GM12878 (cell line): Measurements from ENCODE around the gene ADAMTS17. TPM values are rescaled to one million over a fixed set of nuclear protein-coding genes. Genes with fewer than 3 reads are reported as not detected.

Experiments used
- ATAC-seq: fragments of 200-7000 bp; cut with Tn5 transposase; 3 replicates; pipeline ENCODE4 v1.9.1; 2020; ENCODE audit warnings: mild to moderate bottlenecking, moderate library complexity
- BruUV-seq: library from RNA; stranded (reverse); fragments of 400-500 nt; replicated peaks from 2 replicates; lab custom pipeline; 2021; lab: Mats Ljungman, UMichigan
- CTCF ChIA-PET: fragments of 300-600 bp; sonication (Branson Sonifier 250); formaldehyde crosslinking; extraction: SDS; loops from one replicate; lab custom pipeline; 2021; ENCODE audit warnings: inconsistent platforms; lab: Yijun Ruan, JAX
- POLR2A ChIA-PET: fragments of 350-600 bp; formaldehyde crosslinking; extraction: SDS; loops from one replicate; lab custom pipeline; 2021; ENCODE audit warnings: inconsistent platforms; lab: Charles Lee
- RAD21 ChIA-PET: fragments of 300-600 bp; sonication (Branson Sonifier 250); formaldehyde crosslinking; loops from one replicate; lab custom pipeline; 2023; ENCODE audit warnings: antibody characterized with exemption; ENCODE audit not compliant: unreplicated experiment; lab: Charles Lee
- SMC1A ChIA-PET: fragments of 300-600 bp; sonication (Branson Sonifier 250); formaldehyde crosslinking; loops from one replicate; lab custom pipeline; 2023; ENCODE audit not compliant: unreplicated experiment, uncharacterized antibody; lab: Charles Lee
- DNase-seq: peaks from one replicate; pipeline ENCODE4 v3.0.0-alpha.2; 2011; ENCODE audit warnings: low read depth, low spot score
- FAIRE-seq: peaks from 3 replicates; lab custom pipeline; 2011; peaks lifted over from hg19 to GRCh38; lab: Jason Lieb, UNC
- H2AFZ ChIP-seq: 2 replicates; pipeline ENCODE4 v1.6.0; 2011; ENCODE audit warnings: low read depth, low read length, control low read depth; ENCODE audit not compliant: control insufficient read depth
- H3K27ac ChIP-seq: 2 replicates; pipeline ENCODE4 v1.5.1; 2011; ENCODE audit warnings: control low read depth; ENCODE audit not compliant: control insufficient read depth, insufficient read depth
- H3K27me3 ChIP-seq, 2 experiments: replicated peaks in 1 of 2; 2 replicates each; pipeline versions ENCODE4 v1.6.0 to v1.6.1; 2011; ENCODE audit warnings: low read length in 1 of 2; ENCODE audit not compliant: control insufficient read depth in 2 of 2, insufficient read depth in 2 of 2
- H3K36me3 ChIP-seq, 2 experiments: 2 replicates each; pipeline ENCODE4 v1.5.1; 2011; ENCODE audit warnings: low read length in 1 of 2; ENCODE audit not compliant: control insufficient read depth in 2 of 2, insufficient read depth in 2 of 2
- H3K4me1 ChIP-seq: 2 replicates; pipeline ENCODE4 v1.6.1; 2011; ENCODE audit warnings: mild to moderate bottlenecking, low read length, moderate library complexity, mixed read lengths; ENCODE audit not compliant: control insufficient read depth, insufficient read depth
- H3K4me2 ChIP-seq: 2 replicates; pipeline ENCODE4 v1.6.0; 2011; ENCODE audit warnings: control low read depth; ENCODE audit not compliant: control insufficient read depth, insufficient read depth
- H3K4me3 ChIP-seq: fragments of 200-600 bp; sonication (generic); 2 replicates; pipeline ENCODE4 v1.5.1; 2016
- H3K79me2 ChIP-seq: 2 replicates; pipeline ENCODE4 v1.6.0; 2011; ENCODE audit warnings: low read length; ENCODE audit not compliant: control insufficient read depth, insufficient read depth
- H3K9ac ChIP-seq: 2 replicates; pipeline ENCODE4 v1.8.0; 2011; ENCODE audit warnings: low read length, control low read depth, mixed read lengths; ENCODE audit not compliant: control insufficient read depth, insufficient read depth
- H3K9me3 ChIP-seq: replicated peaks from 3 replicates; pipeline ENCODE4 v1.5.1; 2011; ENCODE audit warnings: mild to moderate bottlenecking, low read length; ENCODE audit not compliant: control insufficient read depth, insufficient read depth
- H4K20me1 ChIP-seq: 2 replicates; pipeline ENCODE4 v1.6.0; 2011; ENCODE audit not compliant: control insufficient read depth, insufficient read depth
- CBX3 ChIP-seq: fragments of 200-600 bp; sonication (generic); IDR thresholded peaks from 2 replicates; pipeline ENCODE4 v1.6.1; 2016; ENCODE audit warnings: low read depth, borderline replicate concordance
- CREB1 ChIP-seq: IDR thresholded peaks from 2 replicates; pipeline ENCODE4 v1.6.1; 2012; ENCODE audit warnings: low read depth, mild to moderate bottlenecking, inconsistent platforms
- E4F1 ChIP-seq: fragments of 450-650 bp; IDR thresholded peaks from 2 replicates; pipeline ENCODE4 v1.6.1; 2018; ENCODE audit warnings: borderline replicate concordance, mild to moderate bottlenecking; ENCODE audit not compliant: partially characterized antibody
- MXI1 ChIP-seq: fragments of 150-350 bp; IDR thresholded peaks from 2 replicates; pipeline ENCODE4 v1.6.1; 2011; ENCODE audit warnings: low read depth, mild to moderate bottlenecking, inconsistent platforms, low read length, improper control_type of control experiment
- NR2C2 ChIP-seq: IDR thresholded peaks from 2 replicates; pipeline ENCODE4 v1.6.1; 2011; ENCODE audit warnings: borderline replicate concordance, low read depth; ENCODE audit not compliant: control insufficient read depth, insufficient read length
- POU2F2 ChIP-seq: IDR thresholded peaks from 3 replicates; pipeline ENCODE4 v1.6.1; 2011; ENCODE audit warnings: low read depth, mild to moderate bottlenecking, low read length, borderline replicate concordance
- PRDM15 ChIP-seq: fragments of 450-650 bp; formaldehyde crosslinking; IDR thresholded peaks from 2 replicates; pipeline ENCODE4 v1.4.0; 2020; ENCODE audit warnings: mild to moderate bottlenecking, moderate library complexity
- RELA ChIP-seq: fragments of 450-650 bp; IDR thresholded peaks from 2 replicates; pipeline ENCODE4 v1.8.0; 2014; ENCODE audit warnings: borderline replicate concordance; ENCODE audit not compliant: partially characterized antibody
- SKIL ChIP-seq: fragments of 450-650 bp; IDR thresholded peaks from 2 replicates; pipeline ENCODE4 v1.6.1; 2017; ENCODE audit warnings: mild to moderate bottlenecking, low read depth, inconsistent platforms; ENCODE audit not compliant: poor library complexity, severe bottlenecking
- TCF12 ChIP-seq: IDR thresholded peaks from 2 replicates; pipeline ENCODE4 v1.6.1; 2011; ENCODE audit warnings: low read depth, mild to moderate bottlenecking, low read length
- ZBED1 ChIP-seq: IDR thresholded peaks from 2 replicates; pipeline ENCODE4 v1.6.1; 2016; ENCODE audit warnings: borderline replicate concordance
- WGBS: methylation state at CpG from one replicate; pipeline ENCODE4 v1.1.6; 2016; ENCODE audit warnings: low lambda C conversion rate; ENCODE audit not compliant: insufficient replicate concordance, insufficient coverage; ENCODE audit errors: missing lambda C conversion rate; 5-methylcytosine and 5-hydroxymethylcytosine counted together
- in situ Hi-C: fragments of 300-500 bp; cut with MboI; formaldehyde crosslinking; loops from 9 replicates; pipeline ENCODE4 v1.14.3; 2018; ENCODE audit warnings: mixed read lengths
- intact Hi-C: fragments of 100-400 bp; cut with micrococcal nuclease; formaldehyde crosslinking; loops from one replicate; pipeline ENCODE4 v1.14.2; 2022; ENCODE audit not compliant: unreplicated experiment
- polyA plus RNA-seq, 11 experiments: library from polyadenylated mRNA; depleted of rRNA in 4 of 11; unstranded in 6 of 11; stranded (reverse) in 5 of 11; fragments of >200 nt; fragmentation: Nextera tagmentation in 4 of 11; fragmentation: Illumina TruSeq in 1 of 11; extraction: Ambion mirVana in 4 of 11; extraction: Trizol in 1 of 11; gene quantifications; 1 replicate in 1 of 11; 2 replicates in 10 of 11; pipeline versions ENCODE4 v1.2.1 to v1.2.3, GENCODE V29; 2011 to 2016; ENCODE audit warnings: inconsistent platforms in 2 of 11, missing spikeins in 2 of 11, low read depth in 1 of 11
- total RNA-seq, 4 experiments: library from RNA; depleted of rRNA in 3 of 4; stranded (reverse); fragments of >200 nt in 3 of 4; fragmentation: Illumina TruSeq in 1 of 4; extraction: Trizol in 1 of 4; gene quantifications; 2 replicates each; pipeline versions ENCODE4 v1.2.1 to v1.2.3, GENCODE V29; 2013 to 2021

Gene ADAMTS17
- total and polyA plus RNA-seq, 10 of the 15 experiments (the other 5 are each of a cell fraction or from before 2014, with no cell fraction given): 0.04 to 0.50 (median 0.10) TPM; not detected in 4

DNA sequence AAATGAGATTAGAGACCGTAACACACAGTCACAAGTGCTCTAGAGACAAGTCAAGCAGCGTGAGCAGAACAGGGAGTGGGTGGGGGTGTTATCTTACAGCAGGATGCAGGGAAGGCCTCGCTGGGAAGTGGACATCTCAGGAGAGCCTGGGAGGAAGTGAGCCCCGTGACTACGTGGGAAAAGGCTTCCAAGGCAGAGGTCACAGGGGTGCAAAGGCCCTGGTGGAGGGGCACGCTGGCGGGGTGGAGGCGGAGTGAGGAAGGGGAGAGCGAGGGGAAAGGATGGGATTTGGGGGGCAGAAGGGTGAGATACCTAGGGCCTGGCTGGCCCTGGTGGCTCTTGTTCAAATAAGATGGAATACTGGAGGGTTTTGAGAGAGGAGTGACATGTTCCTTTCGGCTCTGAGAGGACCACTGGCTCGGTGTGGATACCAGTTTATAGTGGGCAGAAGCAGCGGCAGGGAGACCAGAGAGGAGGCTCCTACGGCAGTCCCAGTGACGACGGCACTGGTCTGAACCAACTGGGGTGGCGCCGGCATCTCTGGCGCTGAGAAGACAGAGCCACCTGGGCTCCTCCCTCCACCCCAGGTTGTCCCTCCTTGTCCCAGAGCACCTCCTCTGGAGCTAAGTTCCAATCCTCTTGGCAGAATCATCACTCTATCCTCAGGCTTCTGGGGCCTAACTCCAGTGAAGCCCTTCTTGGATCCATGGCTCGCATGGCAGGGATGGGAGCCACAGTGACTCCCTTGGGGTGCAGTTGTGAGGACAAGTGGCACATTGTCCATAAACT is 342.3 kb downstream of the ADAMTS17 start:
- CTCF ChIA-PET: no interaction called here
- Histone ChIP-seq H3K4me2 (no peak overlapping the region), H3K9me3 (no peaks in the 10 kb centered on the region), H3K27ac (no peak overlapping the region), H3K4me1 (no peaks in the 10 kb centered on the region), H3K36me3 (no peaks in the 10 kb centered on the region), H3K4me3 (no peak overlapping the region), H3K27me3 (no peaks in the 10 kb centered on the region), H2AFZ (no peak overlapping the region), H3K9ac (no peak overlapping the region), H3K79me2 (no peaks in the 10 kb centered on the region), H4K20me1 (no peaks in the 10 kb centered on the region)
- SMC1A ChIA-PET: no interaction called here
- 32% methylated on average over 19 of the region's 19 CpGs for WGBS
- RAD21 ChIA-PET: no interaction called here
- no peak for ATAC-seq
- no peak for FAIRE-seq
- in situ Hi-C loops (no loop called here), intact Hi-C loops (no loop called here)
- no peak for DNase-seq
- POLR2A ChIA-PET: no interaction called here
- no TSS peak for BruUV-seq
- TF ChIP-seq TCF12 (no peak), E4F1 (no peak), POU2F2 (no peak), ZBED1 (no peak), PRDM15 (CRISPR knock-in tag) (no peak), CREB1 (no peak), SKIL (no peak), MXI1 (no peak), NR2C2 (no peak), CBX3 (no peak), RELA (no peak)
